ENCODE measurements around the gene FBXO33.
"Not testable (repeated sequence)": the region's sequence is repeated elsewhere in the genome, so short reads cannot be mapped to it uniquely, and the experiment has no call there.

Gene FBXO33

DNA sequence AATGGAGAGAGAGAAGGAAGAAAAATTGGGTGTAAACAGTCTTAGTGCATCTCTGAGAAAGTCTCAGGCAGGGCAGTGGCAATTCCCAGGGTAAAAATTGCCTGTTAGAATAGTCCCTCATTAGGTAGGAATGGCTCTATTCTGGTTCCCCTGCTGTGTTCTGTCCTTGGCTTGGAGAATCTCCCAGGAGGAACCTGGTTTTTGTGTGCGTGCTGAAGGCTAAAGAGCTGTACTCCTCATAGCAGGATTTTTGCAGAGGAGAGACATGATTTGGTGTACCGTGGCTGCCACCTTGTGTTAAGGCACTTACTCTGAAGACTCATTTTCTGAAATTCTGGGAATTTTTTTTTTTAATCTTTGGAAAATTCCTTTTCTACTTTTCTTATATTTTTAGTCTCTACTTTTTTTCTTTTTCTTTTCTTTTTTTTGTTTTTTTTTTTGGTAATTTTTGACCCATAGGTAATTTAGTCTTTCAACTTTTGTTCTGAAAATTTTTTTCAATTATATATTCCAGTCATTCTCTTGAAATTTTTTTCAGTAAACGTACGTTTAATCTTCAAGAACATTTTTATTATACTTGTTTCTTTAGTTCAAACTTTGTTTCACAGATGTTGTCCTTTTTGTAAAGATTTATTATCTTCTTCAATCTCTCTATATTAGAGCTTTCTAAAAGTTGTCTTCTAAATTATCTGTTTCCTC is 63.8 kb downstream of the FBXO33 start:
- no peak for DNase-seq

DNA sequence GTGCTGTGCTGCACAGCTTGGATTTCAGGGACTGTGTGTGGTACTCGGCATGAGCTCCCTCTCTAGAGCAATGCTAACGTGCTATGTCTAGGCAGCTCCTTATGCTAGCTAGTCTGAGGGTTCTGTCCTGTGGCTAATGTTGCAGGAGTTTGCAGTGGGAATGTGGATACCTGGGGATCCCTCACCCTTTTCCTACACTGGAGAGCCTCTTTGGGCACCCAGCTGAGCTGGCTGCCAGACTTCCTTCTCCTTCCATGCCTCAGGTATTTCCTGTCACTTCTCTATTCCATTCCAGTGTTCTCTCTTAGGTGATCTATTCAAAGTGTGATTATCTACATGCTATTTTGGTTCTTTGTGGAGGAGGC is 64.9 kb downstream of the FBXO33 start:
- no peak for DNase-seq

DNA sequence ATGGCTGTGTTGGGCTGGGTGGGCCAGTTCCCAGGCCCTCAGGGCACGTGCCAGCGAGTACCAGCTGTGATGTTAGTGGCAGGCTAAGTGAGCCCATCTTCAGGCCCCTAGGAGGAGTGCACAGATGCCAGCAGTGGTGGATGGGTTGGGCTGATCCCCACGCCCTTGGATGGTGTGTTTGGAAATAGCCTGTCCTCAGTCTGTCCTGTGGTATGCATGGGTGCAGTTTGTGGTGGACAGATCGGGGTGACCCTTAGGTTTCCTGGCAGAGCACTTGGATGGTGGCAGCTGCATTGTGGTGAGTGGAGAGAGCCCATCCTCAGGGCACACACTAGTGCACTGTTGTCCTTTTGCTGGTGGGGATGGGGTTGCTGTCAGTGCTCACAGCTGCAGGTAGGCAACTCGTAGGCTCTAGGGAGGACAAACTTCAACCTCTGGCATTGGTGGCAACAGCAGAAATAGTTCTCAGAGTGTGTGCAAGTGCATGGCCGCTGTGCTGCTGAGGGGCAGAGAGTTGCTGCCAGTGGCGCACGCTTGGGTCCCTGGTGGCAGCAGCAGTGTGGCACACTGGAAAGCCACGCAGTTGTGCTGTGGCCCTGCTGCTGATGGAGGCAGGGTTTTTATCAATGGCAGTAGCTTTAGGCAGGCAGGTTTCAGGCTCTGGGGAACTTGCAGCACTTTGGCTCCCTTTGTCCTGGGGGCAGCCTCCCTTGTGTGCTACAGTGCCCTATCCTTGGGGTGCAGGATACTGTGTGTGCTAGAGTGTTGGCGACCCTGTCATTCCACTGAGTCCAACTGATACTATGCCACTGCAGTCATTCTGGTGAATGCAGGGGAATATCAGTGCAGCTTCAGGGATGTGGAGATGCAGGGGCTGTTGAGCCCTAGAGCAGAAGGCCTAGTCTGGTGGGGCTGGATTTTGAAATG is 65.5 kb downstream of the FBXO33 start:
- no peak for DNase-seq

DNA sequence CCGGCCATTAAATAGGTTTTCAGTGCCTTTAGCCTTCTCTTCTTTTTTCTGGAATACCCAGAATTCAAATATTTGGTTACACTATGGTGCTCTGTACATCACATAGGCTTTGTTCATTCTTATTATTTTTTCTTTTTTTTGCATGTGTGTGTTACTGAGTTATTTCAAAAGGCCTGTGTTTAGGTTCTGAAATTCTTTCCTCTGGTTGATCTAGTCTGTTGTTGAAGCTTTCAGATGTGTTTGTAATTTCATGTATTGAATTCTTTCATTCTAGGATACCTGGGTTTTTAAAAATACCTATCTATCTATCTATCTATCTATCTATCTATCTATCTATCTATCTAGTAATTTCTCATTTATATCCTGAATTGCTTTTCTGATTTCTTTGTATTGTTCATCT is 66.9 kb downstream of the FBXO33 start:
- no peak for DNase-seq

DNA sequence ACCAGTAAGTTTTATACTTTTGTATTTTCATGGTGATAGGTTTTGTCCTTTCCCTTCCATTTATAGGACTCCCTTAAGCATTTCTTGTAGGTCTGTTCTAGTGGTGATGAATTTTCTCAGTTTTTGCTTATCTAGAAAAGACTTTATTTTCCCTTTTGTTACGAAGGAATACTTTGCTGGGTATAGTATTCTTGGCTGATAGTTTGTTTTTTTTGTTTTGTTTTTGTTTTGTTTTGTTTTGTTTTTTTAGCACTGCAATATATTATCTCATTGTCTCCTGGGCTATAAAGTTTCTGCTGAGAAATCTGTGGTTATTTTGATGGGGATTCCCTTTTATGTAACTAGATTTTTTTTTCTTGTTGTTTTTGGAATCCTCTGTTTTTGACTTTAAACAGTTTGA is 67.7 kb downstream of the FBXO33 start:
- DNase-seq: no peak

DNA sequence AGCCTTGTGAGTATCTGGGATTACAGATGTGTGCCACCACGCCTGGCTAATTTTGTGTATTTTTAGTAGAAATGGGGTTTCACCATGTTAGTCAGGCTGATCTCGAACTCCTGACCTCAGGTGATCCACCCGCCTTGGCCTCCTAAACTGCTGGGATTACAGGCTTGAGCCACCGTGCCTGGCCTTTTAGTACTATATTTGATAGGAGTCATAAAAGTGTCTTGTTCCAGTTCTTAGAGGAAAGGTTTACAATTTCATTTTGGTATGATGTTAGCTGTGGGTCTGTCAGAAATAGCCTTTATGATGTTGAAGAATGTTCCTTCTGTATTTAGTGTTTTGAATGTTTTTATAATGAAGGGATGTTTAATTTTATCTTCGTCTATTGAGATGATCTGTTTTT is 70.7 kb downstream of the FBXO33 start:
- not testable (repeated sequence) for DNase-seq

DNA sequence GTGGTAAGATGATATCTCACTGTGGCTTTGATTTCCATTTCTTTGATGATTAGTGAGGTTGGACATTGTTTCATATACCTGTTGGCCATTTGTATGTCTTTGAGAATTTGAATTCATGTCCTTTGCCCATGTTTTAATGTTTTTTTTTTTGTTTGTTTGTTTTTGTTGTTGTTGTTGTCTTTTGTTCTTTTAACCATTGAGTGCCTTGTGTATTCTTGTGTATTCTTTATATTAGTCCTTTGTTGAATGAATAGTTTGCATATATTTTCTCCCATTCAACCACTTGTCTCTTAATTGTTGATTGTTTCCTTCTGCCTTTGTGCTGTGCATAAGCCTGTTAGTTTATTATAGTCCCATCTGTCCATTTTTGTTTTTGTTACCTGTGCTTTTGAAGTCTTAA is 71.9 kb downstream of the FBXO33 start:
- no peak for DNase-seq

DNA sequence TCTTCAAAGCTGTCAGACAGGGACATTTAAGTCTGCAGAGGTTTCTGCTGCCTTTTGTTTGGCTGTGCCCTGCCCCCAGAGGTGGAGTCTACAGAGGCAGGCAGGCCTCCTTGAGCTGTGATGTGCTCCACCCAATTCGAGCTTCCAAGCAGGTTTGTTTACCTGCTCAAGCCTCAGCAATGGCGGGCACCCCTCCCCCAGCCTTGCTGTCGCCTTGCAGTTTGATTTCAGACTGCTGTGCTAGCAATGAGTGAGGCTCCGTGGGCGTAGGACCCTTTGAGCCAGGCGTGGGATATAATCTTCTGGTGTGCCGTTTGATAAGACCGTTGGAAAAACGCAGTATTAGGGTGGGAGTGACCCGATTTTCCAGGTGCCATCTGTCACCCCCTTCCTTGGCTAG is 73.2 kb downstream of the FBXO33 start:
- DNase-seq: not testable (repeated sequence)

DNA sequence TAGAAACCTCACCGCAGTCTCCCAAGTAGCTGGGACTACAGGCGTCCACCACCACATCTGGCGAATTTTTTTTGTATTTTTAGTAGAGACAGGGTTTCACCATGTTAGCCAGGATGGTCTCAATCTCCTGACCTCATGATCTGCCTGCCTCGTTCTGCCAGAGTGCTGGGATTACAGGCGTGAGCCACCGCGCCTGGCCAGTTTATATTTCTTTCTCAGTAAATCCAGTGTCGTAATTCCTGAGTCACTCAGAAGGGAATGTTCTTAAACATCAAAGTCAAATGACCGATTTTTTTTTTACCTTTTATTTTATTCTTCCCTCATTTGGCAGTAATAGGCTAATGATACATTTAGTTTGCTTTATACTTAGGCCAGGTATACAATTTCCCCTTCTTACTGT is 80.5 kb downstream of the FBXO33 start:
- DNase-seq: no peak

DNA sequence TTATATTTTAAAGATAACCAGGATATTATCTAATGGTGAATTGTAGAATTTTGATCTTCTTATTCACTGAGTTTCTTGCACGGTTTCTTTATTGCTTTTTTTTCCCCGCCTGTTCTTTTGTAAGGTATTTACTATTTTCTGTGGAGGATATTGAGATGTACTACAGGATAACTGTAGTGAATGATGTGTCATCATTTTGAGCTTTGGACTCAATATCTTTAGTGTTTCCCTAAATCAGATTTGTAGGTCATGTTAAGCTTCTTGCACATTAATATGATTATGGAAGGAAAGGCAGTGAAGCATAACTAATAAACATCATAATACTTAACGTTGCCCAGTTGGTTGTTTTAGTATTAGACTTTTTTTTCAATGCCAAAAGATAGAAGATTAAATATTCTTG is 81.4 kb downstream of the FBXO33 start:
- DNase-seq: no peak
